WTC11 (cell line): ENCODE results near the gene MCF2L. TPM values are rescaled to one million over a fixed set of nuclear protein-coding genes. Genes with fewer than 3 reads are reported as not detected.

Experiments used
- ATAC-seq: fragments of 200-7000 bp; cut with Tn5 transposase; 2 replicates; pipeline ENCODE4 v1.10.0; 2021; ENCODE audit warnings: mild to moderate bottlenecking, moderate library complexity
- CTCF ChIA-PET: fragments of 300-600 bp; sonication (Branson Sonifier 250); formaldehyde crosslinking; loops from one replicate; lab custom pipeline; 2021; ENCODE audit warnings: antibody characterized with exemption; lab: Charles Lee
- POLR2A ChIA-PET: fragments of 350-600 bp; sonication (Branson Sonifier 250); formaldehyde crosslinking; loops from one replicate; lab custom pipeline; 2021; ENCODE audit warnings: antibody characterized with exemption; lab: Charles Lee
- DNase-seq: peaks from one replicate; pipeline ENCODE4 v3.0.0; 2021; ENCODE audit warnings: low spot score
- H3K27ac Mint-ChIP-seq: 2 replicates; pipeline ENCODE4 v1.8.0; 2021; ENCODE audit warnings: mixed read lengths
- H3K27me3 Mint-ChIP-seq: 2 replicates; pipeline ENCODE4 v1.8.0; 2021; ENCODE audit warnings: low read depth, mild to moderate bottlenecking, moderate library complexity, mixed read lengths
- H3K36me3 Mint-ChIP-seq: 2 replicates; pipeline ENCODE4 v1.8.0; 2021; ENCODE audit warnings: mixed read lengths
- H3K4me1 Mint-ChIP-seq: 2 replicates; pipeline ENCODE4 v1.8.0; 2022; ENCODE audit warnings: mixed read lengths
- H3K4me3 Mint-ChIP-seq: 2 replicates; pipeline ENCODE4 v1.8.0; 2021; ENCODE audit warnings: mild to moderate bottlenecking, moderate library complexity, mixed read lengths
- H3K9me3 Mint-ChIP-seq: 2 replicates; pipeline ENCODE4 v1.8.0; 2021; ENCODE audit warnings: mixed read lengths
- ATF1 ChIP-seq: sonication (generic); formaldehyde crosslinking; IDR thresholded peaks from 2 replicates; pipeline ENCODE4 v1.8.1; 2023; ENCODE audit warnings: mild to moderate bottlenecking, moderate library complexity, missing genetic modification reagents
- ATF2 ChIP-seq: sonication (generic); formaldehyde crosslinking; IDR thresholded peaks from 2 replicates; pipeline ENCODE4 v1.8.1; 2022; ENCODE audit warnings: low read depth, missing genetic modification reagents, borderline replicate concordance
- ATF6 ChIP-seq: sonication (generic); formaldehyde crosslinking; IDR thresholded peaks from 2 replicates; pipeline ENCODE4 v1.8.1; 2023; ENCODE audit warnings: mild to moderate bottlenecking, missing genetic modification reagents
- CTCF ChIP-seq: fragments of 200-600 bp; IDR thresholded peaks from 2 replicates; pipeline ENCODE4 v1.8.0; 2022; ENCODE audit warnings: antibody characterized with exemption
- E2F5 ChIP-seq: sonication (generic); formaldehyde crosslinking; IDR thresholded peaks from 2 replicates; pipeline ENCODE4 v1.8.1; 2022; ENCODE audit warnings: mild to moderate bottlenecking, moderate library complexity, missing genetic modification reagents
- ESRRA ChIP-seq: sonication (generic); formaldehyde crosslinking; IDR thresholded peaks from 2 replicates; pipeline ENCODE4 v1.8.1; 2022; ENCODE audit warnings: mild to moderate bottlenecking, missing genetic modification reagents, borderline replicate concordance
- FOXP1 ChIP-seq: sonication (generic); formaldehyde crosslinking; IDR thresholded peaks from 2 replicates; pipeline ENCODE4 v1.8.0; 2022; ENCODE audit warnings: missing genetic modification reagents, mild to moderate bottlenecking, moderate library complexity, borderline replicate concordance
- GTF2I ChIP-seq: fragments of 250-450 bp; sonication (Bioruptor Pico); conservative IDR thresholded peaks from 2 replicates; pipeline ENCODE4 v1.4.0; 2021; ENCODE audit warnings: mild to moderate bottlenecking
- HMGXB4 ChIP-seq: sonication (generic); formaldehyde crosslinking; IDR thresholded peaks from 2 replicates; pipeline ENCODE4 v1.8.1; 2023; ENCODE audit warnings: mild to moderate bottlenecking, moderate library complexity, missing genetic modification reagents
- IRF2 ChIP-seq: sonication (generic); formaldehyde crosslinking; IDR thresholded peaks from 2 replicates; pipeline ENCODE4 v1.8.0; 2022; ENCODE audit warnings: low read depth, missing genetic modification reagents, borderline replicate concordance
- JAZF1 ChIP-seq: fragments of 250-450 bp; sonication (Bioruptor Pico); IDR thresholded peaks from 2 replicates; pipeline ENCODE4 v1.9.0; 2021; ENCODE audit warnings: moderate library complexity, mild to moderate bottlenecking, inconsistent platforms
- MXD4 ChIP-seq: fragments of 250-450 bp; sonication (Bioruptor Pico); IDR thresholded peaks from 2 replicates; pipeline ENCODE4 v1.8.0; 2021; ENCODE audit warnings: mild to moderate bottlenecking, moderate library complexity, borderline replicate concordance
- NR2C2 ChIP-seq: sonication (generic); formaldehyde crosslinking; IDR thresholded peaks from 2 replicates; pipeline ENCODE4 v1.8.0; 2022; ENCODE audit warnings: mild to moderate bottlenecking, missing genetic modification reagents
- PRDM15 ChIP-seq: sonication (generic); formaldehyde crosslinking; IDR thresholded peaks from 2 replicates; pipeline ENCODE4 v1.8.0; 2022; ENCODE audit warnings: missing genetic modification reagents
- RELA ChIP-seq: sonication (generic); formaldehyde crosslinking; IDR thresholded peaks from 2 replicates; pipeline ENCODE4 v1.8.1; 2022; ENCODE audit warnings: missing genetic modification reagents, mild to moderate bottlenecking, borderline replicate concordance
- RORB ChIP-seq: fragments of 250-450 bp; sonication (Bioruptor Pico); IDR thresholded peaks from 2 replicates; pipeline ENCODE4 v1.9.0; 2021; ENCODE audit warnings: mild to moderate bottlenecking
- SMAD3 ChIP-seq: sonication (generic); formaldehyde crosslinking; IDR thresholded peaks from 2 replicates; pipeline ENCODE4 v1.8.0; 2022; ENCODE audit warnings: missing genetic modification reagents, mild to moderate bottlenecking, borderline replicate concordance
- ZNF219 ChIP-seq: sonication (generic); formaldehyde crosslinking; IDR thresholded peaks from 2 replicates; pipeline ENCODE4 v1.8.0; 2023; ENCODE audit warnings: missing genetic modification reagents, mild to moderate bottlenecking, borderline replicate concordance
- ZNF232 ChIP-seq: sonication (generic); formaldehyde crosslinking; IDR thresholded peaks from 2 replicates; pipeline ENCODE4 v1.8.0; 2022; ENCODE audit warnings: mild to moderate bottlenecking, missing genetic modification reagents
- ZNF423 ChIP-seq: fragments of 250-450 bp; sonication (Bioruptor Pico); IDR thresholded peaks from 2 replicates; pipeline ENCODE4 v2.1.2; 2022; ENCODE audit warnings: mild to moderate bottlenecking, moderate library complexity
- total RNA-seq: library from RNA; stranded (reverse); gene quantifications from 3 replicates; pipeline ENCODE4 v1.2.3, GENCODE V29; 2021

The MCF2L gene
- total RNA-seq, 1 experiment from 2014 or later = 34.8 TPM

GRCh38 chr13:113114511-113115362 lies 145.7 kb downstream of the MCF2L start (continued):
- no peak for TF ChIP-seq ATF6 (CRISPR knock-in tag)
- TF ChIP-seq, all 79 proteins: peak for 0

- CTCF ChIA-PET = no interaction called here
Observed at GRCh38 chr13:113115363-113116205, 146.6 kb downstream of the MCF2L start.

More at GRCh38 chr13:113115363-113116205, 146.6 kb downstream of the MCF2L start:
- TF ChIP-seq IRF2 (CRISPR knock-in tag) (no peak), ZNF219 (CRISPR knock-in tag) (no peak), SMAD3 (CRISPR knock-in tag) (no peak), ATF2 (CRISPR knock-in tag) (no peak), HMGXB4 (no peak), CTCF (no peak), ZNF423 (CRISPR knock-in tag) (no peak), PRDM15 (CRISPR knock-in tag) (no peak), NR2C2 (no peak), ZNF232 (no peak), FOXP1 (CRISPR knock-in tag) (no peak), JAZF1 (no peak), MXD4 (CRISPR knock-in tag) (no peak), E2F5 (CRISPR knock-in tag) (no peak), RORB (CRISPR knock-in tag) (no peak), GTF2I (CRISPR knock-in tag) (no peak), ATF1 (no peak), RELA (CRISPR knock-in tag) (no peak), ESRRA (CRISPR knock-in tag) (no peak)
- POLR2A ChIA-PET = no interaction called here
- Mint-ChIP-seq H3K36me3 (0 out of 2 replicates have a peak, but pooled peaks cover 2% of the 10 kb centered on the region), H3K4me3 (no peak overlapping the region), H3K9me3 (peaks cover 6% of the 10 kb centered on the region), H3K27ac (no peak overlapping the region), H3K27me3 (peaks cover 6% of the 10 kb centered on the region), H3K4me1 (no peaks in the 10 kb centered on the region)
- no peak for DNase-seq
- ATAC-seq = no peak
